K562 (cell line): ENCODE data around the gene CLIC1. TPM values are rescaled to one million over a fixed set of nuclear protein-coding genes. Genes with fewer than 3 reads are reported as not detected.
A peak's percentile ranks its signal among the peaks of the same experiment; 100 is the strongest.

ENCODE experiments used
- ATAC-seq: fragments of 200-7000 bp; cut with Tn5 transposase; 3 replicates; pipeline ENCODE4 v1.9.1; 2020; ENCODE audit warnings: moderate library complexity
- BruUV-seq: library from RNA; stranded (reverse); fragments of 400-500 nt; replicated peaks from 2 replicates; lab custom pipeline; 2021; lab: Mats Ljungman, UMichigan
- CTCF ChIA-PET: fragments of 300-600 bp; formaldehyde crosslinking; extraction: SDS; loops from one replicate; lab custom pipeline; 2021; ENCODE audit warnings: low intra/inter-chr PET ratio; lab: Yijun Ruan, JAX
- POLR2A ChIA-PET: fragments of 300-600, 350-650 bp; sonication (Branson Sonifier 250); formaldehyde crosslinking; extraction: SDS; loops from one replicate; lab custom pipeline; 2021; ENCODE audit warnings: antibody characterized with exemption, inconsistent platforms; lab: Yijun Ruan, JAX
- DNase-seq, 4 experiments: peaks; one replicate each; pipeline versions ENCODE4 v3.0.0 to v3.0.0-alpha.2; 2011 to 2018; ENCODE audit warnings: low spot score in 3 of 4, mixed read lengths in 3 of 4; ENCODE audit errors: extremely low read depth in 1 of 4
- FAIRE-seq: peaks from 2 replicates; lab custom pipeline; 2011; peaks lifted over from hg19 to GRCh38; lab: Jason Lieb, UNC
- H2AFZ ChIP-seq: 2 replicates; pipeline ENCODE4 v1.6.0; 2011; ENCODE audit warnings: low read depth, low read length, control low read depth, inconsistent platforms
- H3K27ac ChIP-seq: fragments of 200-600 bp; 3 replicates; pipeline ENCODE4 v1.8.0; 2011; ENCODE audit warnings: low read depth, mild to moderate bottlenecking, control low read depth, inconsistent platforms, low read length, moderate library complexity, mixed read lengths; ENCODE audit errors: extremely low read depth
- H3K27me3 ChIP-seq, 2 experiments: fragments of 300-600 bp in 1 of 2; 2 replicates in 1 of 2; 3 replicates in 1 of 2; pipeline versions ENCODE4 v1.6.0 to v1.8.0; 2011; ENCODE audit warnings: inconsistent platforms in 2 of 2, low read length in 2 of 2, mild to moderate bottlenecking in 1 of 2, mixed read lengths in 1 of 2, moderate library complexity in 1 of 2; ENCODE audit not compliant: control insufficient read depth in 2 of 2, insufficient read depth in 2 of 2
- H3K36me3 ChIP-seq: fragments of 300-600 bp; 3 replicates; pipeline ENCODE4 v1.8.0; 2011; ENCODE audit warnings: mild to moderate bottlenecking, low read length, inconsistent platforms; ENCODE audit not compliant: control insufficient read depth, insufficient read depth
- H3K4me1 ChIP-seq, 2 experiments: fragments of 200-600 bp in 1 of 2; replicated peaks in 1 of 2; 2 replicates in 1 of 2; 3 replicates in 1 of 2; pipeline versions ENCODE4 v1.5.1 to v1.8.0; 2011; ENCODE audit warnings: inconsistent platforms in 2 of 2, low read length in 2 of 2, mild to moderate bottlenecking in 1 of 2, mixed read lengths in 1 of 2, moderate library complexity in 1 of 2; ENCODE audit not compliant: control insufficient read depth in 2 of 2, insufficient read depth in 2 of 2
- H3K4me2 ChIP-seq: 2 replicates; pipeline ENCODE4 v1.6.1; 2011; ENCODE audit warnings: low read length, control low read depth, inconsistent platforms, mixed read lengths; ENCODE audit not compliant: insufficient read depth
- H3K4me3 ChIP-seq: fragments of 200-600 bp; sonication (generic), shearing (Covaris generic); 2 replicates; pipeline ENCODE4 v1.5.1; 2016; ENCODE audit warnings: control low read depth, inconsistent platforms
- H3K79me2 ChIP-seq: fragments of 200-600 bp; 3 replicates; pipeline ENCODE4 v1.8.0; 2011; ENCODE audit warnings: low read length, inconsistent platforms; ENCODE audit not compliant: control insufficient read depth, insufficient read depth
- H3K9ac ChIP-seq, 2 experiments: 2 replicates each; pipeline versions ENCODE4 v1.6.0 to v1.6.1; 2011; ENCODE audit warnings: low read depth in 2 of 2, low read length in 2 of 2, control low read depth in 1 of 2, inconsistent platforms in 1 of 2, mild to moderate bottlenecking in 1 of 2, mixed read lengths in 1 of 2; ENCODE audit not compliant: insufficient read depth in 1 of 2
- H3K9me1 ChIP-seq: one replicate; pipeline ENCODE4 v1.6.0; 2011; ENCODE audit warnings: inconsistent platforms, mild to moderate bottlenecking, low read length, moderate library complexity; ENCODE audit not compliant: control insufficient read depth, insufficient read depth
- H3K9me3 ChIP-seq: replicated peaks from 2 replicates; pipeline ENCODE4 v1.5.1; 2011; ENCODE audit warnings: low read depth, low read length, inconsistent platforms; ENCODE audit not compliant: control insufficient read depth, insufficient read depth
- H4K20me1 ChIP-seq: replicated peaks from 2 replicates; pipeline ENCODE4 v1.6.1; 2011; ENCODE audit warnings: low read length, inconsistent platforms, mixed read lengths; ENCODE audit not compliant: control insufficient read depth, insufficient read depth
- BRF2 ChIP-seq: IDR thresholded peaks from 3 replicates; pipeline ENCODE4 v1.6.1; 2011; ENCODE audit warnings: borderline replicate concordance, mild to moderate bottlenecking; ENCODE audit not compliant: insufficient read length, insufficient read depth
- CBX3 ChIP-seq, 2 experiments: IDR thresholded peaks; 1 replicate in 1 of 2; 2 replicates in 1 of 2; pipeline ENCODE4 v1.6.1; 2012; ENCODE audit warnings: inconsistent platforms in 2 of 2, low read length in 2 of 2, borderline replicate concordance in 1 of 2, control low read depth in 1 of 2
- E2F3 ChIP-seq: fragments of 250-450 bp; sonication (Bioruptor Pico); IDR thresholded peaks from 2 replicates; pipeline ENCODE4 v1.4.0; 2020; ENCODE audit warnings: mild to moderate bottlenecking
- MCM2 ChIP-seq: fragments of 450-650 bp; IDR thresholded peaks from 2 replicates; pipeline ENCODE4 v1.6.1; 2017; ENCODE audit warnings: low read depth, mild to moderate bottlenecking
- NR1H2 ChIP-seq: sonication (generic); formaldehyde crosslinking; IDR thresholded peaks from 2 replicates; pipeline ENCODE4 v1.4.0; 2020; ENCODE audit warnings: mild to moderate bottlenecking, missing genetic modification reagents
- POLR2G ChIP-seq: fragments of 200-400 bp; formaldehyde crosslinking; IDR thresholded peaks from 2 replicates; pipeline ENCODE4 v1.6.1; 2017; ENCODE audit warnings: low read depth, mild to moderate bottlenecking, antibody characterized with exemption, low read length, moderate library complexity
- POLR3A ChIP-seq: IDR thresholded peaks from 2 replicates; pipeline ENCODE4 v1.6.1; 2011; ENCODE audit warnings: borderline replicate concordance, mild to moderate bottlenecking, moderate library complexity; ENCODE audit not compliant: insufficient read length, insufficient read depth; ENCODE audit errors: extremely low read depth
- PTRF ChIP-seq: fragments of 450-650 bp; IDR thresholded peaks from 2 replicates; pipeline ENCODE4 v1.6.1; 2016; ENCODE audit warnings: mild to moderate bottlenecking, missing genetic modification characterization, missing compliant biosample characterization
- RAD51 ChIP-seq: fragments of 450-650 bp; IDR thresholded peaks from 2 replicates; pipeline ENCODE4 v1.7.1; 2016; ENCODE audit warnings: low read depth, mild to moderate bottlenecking, borderline replicate concordance
- ZBTB7A ChIP-seq: IDR thresholded peaks from 2 replicates; pipeline ENCODE4 v1.6.1; 2011; ENCODE audit warnings: low read depth, mild to moderate bottlenecking, low read length, moderate library complexity, borderline replicate concordance; ENCODE audit not compliant: control insufficient read depth
- ZNF274 ChIP-seq: IDR thresholded peaks from 2 replicates; pipeline ENCODE4 v1.6.1; 2011; ENCODE audit warnings: low read depth, mild to moderate bottlenecking, low read length, moderate library complexity, borderline replicate concordance
- ZNF551 ChIP-seq: fragments of 250-450 bp; sonication (Bioruptor Pico); IDR thresholded peaks from 2 replicates; pipeline ENCODE4 v1.5.0; 2021; ENCODE audit warnings: mild to moderate bottlenecking, moderate library complexity
- ZNF76 ChIP-seq: fragments of 250-450 bp; sonication (Bioruptor Pico); IDR thresholded peaks from 2 replicates; pipeline ENCODE4 v1.4.0; 2020; ENCODE audit warnings: mild to moderate bottlenecking, moderate library complexity, borderline replicate concordance
- WGBS: fragments of 100-300 bp; shearing (Covaris generic); methylation state at CpG from one replicate; pipeline ENCODE4 v1.1.6; 2016; ENCODE audit warnings: low coverage, mixed read lengths; ENCODE audit not compliant: insufficient coverage; ENCODE audit errors: missing lambda C conversion rate; 5-methylcytosine and 5-hydroxymethylcytosine counted together
- in situ Hi-C: fragments of 300-500 bp; cut with MboI; formaldehyde crosslinking; loops from 4 replicates; pipeline ENCODE4 v1.15.0; 2018; ENCODE audit warnings: inconsistent platforms, mixed read lengths
- intact Hi-C: fragments of 100-400 bp; cut with micrococcal nuclease; formaldehyde crosslinking; loops from 2 replicates; pipeline ENCODE4 v1.14.2; 2022
- polyA plus RNA-seq, 8 experiments: library from polyadenylated mRNA; depleted of rRNA in 4 of 8; stranded (reverse) in 5 of 8; unstranded in 3 of 8; fragments of >200 nt; fragmentation: Nextera tagmentation in 2 of 8; fragmentation: Illumina TruSeq in 1 of 8; extraction: Ambion mirVana in 2 of 8; extraction: Trizol in 1 of 8; gene quantifications; 2 replicates each; pipeline versions ENCODE4 v1.2.1 to v1.2.3, GENCODE V29; 2011 to 2014; ENCODE audit warnings: inconsistent platforms in 1 of 8, missing spikeins in 1 of 8
- total RNA-seq, 7 experiments: library from RNA; depleted of rRNA in 6 of 7; stranded (reverse); fragments of >200 nt in 6 of 7; fragmentation: Illumina TruSeq in 2 of 7; extraction: Trizol in 2 of 7; gene quantifications; 2 replicates each; pipeline versions ENCODE4 v1.2.1 to v1.2.3, GENCODE V29; 2011 to 2021; ENCODE audit warnings: low replicate concordance in 1 of 7

CLIC1 gene
- total and polyA plus RNA-seq, 9 of the 15 experiments (the other 6 are each of a cell fraction or from before 2014, with no cell fraction given) = 1,267 to 2,419 (median 1,808) TPM

GRCh38 chr6:31778193-31778592 is 41.9 kb upstream of the CLIC1 start:
- 83% methylated on average over 5 of the region's 5 CpGs for WGBS
- DNase-seq (no peak), FAIRE-seq (no peak), ATAC-seq (no peak)
- BruUV-seq = no TSS peak
- Histone ChIP-seq H3K79me2 (no peaks in the 10 kb centered on the region), H4K20me1 (no peaks in the 10 kb centered on the region), H3K27me3 (no peaks in the 10 kb centered on the region), H3K4me1 (peaks cover 39 to 81% of the 10 kb centered on the region in 2 experiments), H3K4me3 (no peak overlapping the region), H3K9me3 (no peaks in the 10 kb centered on the region), H2AFZ (no peak overlapping the region), H3K27ac (peak overlapping the region; percentile 87), H3K9me1 (peaks cover 6% of the 10 kb centered on the region), H3K9ac (peak overlapping the region; percentile 64 to 88; a peak in 3 of 4 replicates), H3K4me2 (no peak overlapping the region), H3K36me3 (peaks cover 58% of the 10 kb centered on the region; the same call in 2 of the 3 replicates)
- intact Hi-C loops = loop anchor here (10.0 kb wide), 1 partner anchor 233 kb away; the partner anchor contains the start of genes ATP6V1G2, DDX39B and NFKBIL1
- ChIA-PET CTCF (interaction anchor here (1.1 kb wide), 1 partner anchor 52 kb away, joined by 4 read pairs; no protein-coding TSS in a partner anchor), POLR2A (interaction anchor here (0.7 to 8.8 kb wide), 21 partner anchors 8 to 181 kb away, joined by 3 to 47 read pairs (median 5); partner anchors contain the start of genes BAG6, DDAH2, HSPA1A and HSPA1B)
- in situ Hi-C loops = no loop called here
- TF ChIP-seq POLR3A (no peak), BRF2 (no peak), ZNF274 (no peak), MCM2 (no peak), ZNF76 (0 out of 2 replicates have a peak, but pooled peaks have one; percentile 33), RAD51 (no peak), CBX3 (IDR thresholded peaks at IDR 0.05; ENCODE audit: borderline replicate concordance in 1 of 2, low read length in 2 of 2) (no peak), PTRF (tag) (no peak), ZNF551 (CRISPR knock-in tag) (no peak), ZBTB7A (peak; percentile 50; the same call in 1 of the 2 replicates), POLR2G (0 out of 2 replicates have a peak, but pooled peaks have one; percentile 38), NR1H2 (CRISPR knock-in tag) (no peak), E2F3 (CRISPR knock-in tag) (0 out of 2 replicates have a peak, but pooled peaks have one; percentile 9)
